GM21526 (cell line): ENCODE results near the gene TANGO2.
A peak's percentile ranks its signal among the peaks of the same experiment; 100 is the strongest.

Experiments used
- ATAC-seq: cut with Tn5 transposase; IDR thresholded peaks from one replicate; pipeline ENCODE4 v1.9.1; 2021; ENCODE audit warnings: moderate library complexity; ENCODE audit not compliant: unreplicated experiment, low FRiP score

Gene TANGO2

DNA sequence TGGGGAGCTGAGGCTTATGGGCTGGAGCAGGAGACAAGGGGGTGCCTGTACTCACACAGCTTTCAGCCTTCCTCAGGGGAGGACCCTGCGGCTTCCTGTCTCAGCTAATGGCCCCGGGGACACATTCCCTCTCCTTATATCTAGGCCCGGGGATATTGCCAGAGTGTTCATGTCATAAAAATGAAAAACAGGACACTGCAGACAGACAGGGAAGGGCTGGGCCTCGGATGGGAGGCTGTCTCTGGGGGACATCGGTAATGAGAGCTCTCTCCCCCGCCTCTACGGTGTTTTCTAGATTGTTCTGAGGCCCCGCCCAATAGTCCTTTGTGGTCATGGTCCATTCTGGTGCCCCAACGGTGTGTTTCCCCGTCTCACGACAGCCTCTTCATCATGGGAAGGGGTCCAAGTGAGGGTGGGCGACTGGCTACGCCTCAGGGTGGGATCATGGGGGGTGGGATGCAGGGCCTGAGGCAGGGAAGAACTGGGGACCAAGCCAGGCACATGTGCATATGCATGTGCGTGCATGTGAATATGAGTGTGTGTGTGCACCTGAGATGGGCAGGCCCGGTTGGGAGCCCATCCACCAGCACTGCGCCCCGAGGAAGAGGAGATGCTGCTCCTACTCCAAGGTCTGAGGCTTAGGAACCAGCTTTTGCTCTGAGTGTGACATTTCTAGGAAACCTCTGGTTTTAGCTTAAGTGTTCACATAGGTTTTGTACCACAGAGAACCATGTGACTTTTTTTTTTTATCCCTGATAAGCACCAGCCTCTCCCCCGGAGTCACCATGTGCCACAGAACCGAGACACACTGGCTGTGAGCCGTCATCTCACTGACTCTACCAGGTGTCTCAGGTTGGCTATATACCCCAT, 9.6 kb upstream of the TANGO2 start:
- no peak for ATAC-seq

- ATAC-seq: no peak
Measured at GRCh38 chr22:20011993-20012740, 8.7 kb upstream of the TANGO2 start.

- no peak for ATAC-seq
Measured at GRCh38 chr22:20012741-20013331, 8.1 kb upstream of the TANGO2 start.

DNA sequence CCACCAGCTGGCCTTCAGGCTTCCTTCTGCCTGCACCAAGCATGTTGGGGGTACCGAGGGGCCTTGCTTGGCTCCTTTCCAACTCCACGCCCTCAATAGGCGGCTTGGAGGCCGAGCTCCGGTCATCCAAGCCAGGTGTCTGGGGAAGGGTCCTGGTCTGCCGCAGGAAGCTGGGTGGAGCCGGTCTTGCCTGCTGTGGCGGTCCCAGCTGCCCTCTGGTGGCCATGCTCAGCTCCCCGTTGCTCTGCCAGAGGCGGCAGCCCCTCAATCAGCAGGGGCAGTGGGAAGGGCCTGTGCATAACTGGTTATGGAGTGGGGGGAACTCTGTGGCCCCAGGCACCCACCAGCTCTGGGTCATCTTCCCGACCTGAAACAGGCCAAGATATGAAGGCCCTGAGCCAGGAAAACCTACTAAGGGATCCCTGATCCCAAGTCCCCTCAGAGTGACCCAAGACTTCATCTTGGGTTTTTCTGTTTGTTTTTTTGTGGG, 7.5 kb upstream of the TANGO2 start:
- no peak for ATAC-seq

DNA sequence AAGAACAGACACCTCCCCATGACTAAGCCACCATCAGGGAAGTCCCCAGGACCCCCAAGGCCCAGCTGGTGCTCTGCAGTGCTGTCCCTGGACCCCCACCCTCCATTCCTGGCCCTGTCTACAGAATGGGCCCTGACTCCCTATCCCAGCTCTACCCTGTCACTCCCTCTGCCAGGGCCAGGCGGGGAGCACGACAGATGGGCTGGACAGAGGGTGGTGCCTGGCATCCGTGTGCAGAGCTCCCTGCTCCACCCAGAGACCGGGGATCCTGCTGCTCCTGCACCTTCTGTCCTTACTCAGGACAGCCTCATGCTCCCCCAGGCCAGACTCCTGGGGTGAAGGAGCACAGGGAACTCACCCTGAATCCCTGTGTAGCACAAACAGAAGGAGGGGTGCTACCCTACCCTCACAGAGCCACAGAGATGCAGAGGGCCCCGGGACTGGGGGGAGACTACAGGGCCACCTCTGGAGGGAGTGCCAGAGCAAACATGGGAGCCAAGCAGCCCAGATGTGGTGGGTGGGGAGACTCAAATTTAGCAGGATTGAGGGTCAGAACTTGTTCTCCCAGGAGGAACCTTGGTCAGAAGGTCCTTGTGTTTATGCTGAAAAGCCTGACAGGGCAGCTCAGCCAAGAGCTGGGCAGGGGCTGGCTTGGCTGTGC, 6.3 kb upstream of the TANGO2 start:
- ATAC-seq: no peak

DNA sequence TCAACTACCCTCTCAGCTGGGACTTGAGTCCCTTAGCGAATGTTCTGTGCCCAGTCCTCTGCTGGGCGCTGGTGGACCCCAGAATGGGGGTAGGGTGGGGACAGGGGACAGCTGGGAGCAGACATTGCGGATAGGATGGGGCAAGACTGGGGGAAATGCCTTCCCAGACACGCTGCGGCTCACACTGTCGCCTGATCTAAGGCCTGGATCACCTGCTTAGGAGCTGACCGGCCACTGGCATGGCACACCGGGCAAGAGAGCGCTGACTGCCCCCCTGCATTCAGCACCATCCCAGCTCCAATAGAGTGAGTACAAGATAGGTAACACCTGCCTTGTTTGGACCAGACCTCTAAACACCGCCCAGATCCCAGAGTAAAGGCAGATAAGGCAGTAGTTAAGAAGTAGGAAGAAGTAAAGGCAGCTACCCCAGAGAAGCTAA, 5.7 kb upstream of the TANGO2 start:
- no peak for ATAC-seq

DNA sequence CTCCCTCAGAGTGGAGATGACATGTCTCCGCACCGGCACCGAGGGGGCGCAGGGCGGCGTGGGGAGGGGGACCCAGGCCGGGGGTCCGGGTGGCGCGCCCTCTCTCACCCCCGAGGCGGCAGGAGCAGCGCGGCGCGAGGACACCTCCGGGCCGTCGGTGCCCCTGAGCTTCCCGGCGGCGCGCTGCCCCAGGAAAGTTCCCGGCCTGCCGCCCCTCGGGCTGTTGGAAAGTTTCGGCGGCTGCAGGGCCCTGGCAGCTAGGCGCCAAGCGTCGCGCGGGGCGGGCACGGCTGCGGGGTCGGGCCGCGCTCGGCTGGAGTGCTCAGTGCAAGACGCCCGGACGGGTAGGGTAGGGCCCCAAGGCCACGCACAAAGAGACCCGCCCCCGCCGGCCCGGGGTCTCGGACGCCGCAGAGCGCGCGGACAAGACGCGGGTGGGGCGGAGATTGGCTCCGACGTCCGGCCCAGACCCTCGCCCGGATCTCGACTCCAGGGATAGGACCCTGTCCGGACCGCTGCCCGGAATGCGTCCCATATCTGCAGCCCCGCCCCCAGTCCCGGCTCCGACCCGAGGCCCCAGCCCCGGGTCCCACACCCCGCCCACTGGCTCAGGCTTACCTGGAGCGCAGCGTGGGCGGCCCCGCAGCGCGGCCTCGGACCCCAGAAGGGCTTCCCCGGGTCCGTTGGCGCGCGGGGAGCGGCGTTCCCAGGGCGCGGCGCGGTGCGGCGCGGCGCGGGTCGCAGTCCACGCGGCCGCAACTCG, 4.8 kb upstream of the TANGO2 start:
- no peak for ATAC-seq

DNA sequence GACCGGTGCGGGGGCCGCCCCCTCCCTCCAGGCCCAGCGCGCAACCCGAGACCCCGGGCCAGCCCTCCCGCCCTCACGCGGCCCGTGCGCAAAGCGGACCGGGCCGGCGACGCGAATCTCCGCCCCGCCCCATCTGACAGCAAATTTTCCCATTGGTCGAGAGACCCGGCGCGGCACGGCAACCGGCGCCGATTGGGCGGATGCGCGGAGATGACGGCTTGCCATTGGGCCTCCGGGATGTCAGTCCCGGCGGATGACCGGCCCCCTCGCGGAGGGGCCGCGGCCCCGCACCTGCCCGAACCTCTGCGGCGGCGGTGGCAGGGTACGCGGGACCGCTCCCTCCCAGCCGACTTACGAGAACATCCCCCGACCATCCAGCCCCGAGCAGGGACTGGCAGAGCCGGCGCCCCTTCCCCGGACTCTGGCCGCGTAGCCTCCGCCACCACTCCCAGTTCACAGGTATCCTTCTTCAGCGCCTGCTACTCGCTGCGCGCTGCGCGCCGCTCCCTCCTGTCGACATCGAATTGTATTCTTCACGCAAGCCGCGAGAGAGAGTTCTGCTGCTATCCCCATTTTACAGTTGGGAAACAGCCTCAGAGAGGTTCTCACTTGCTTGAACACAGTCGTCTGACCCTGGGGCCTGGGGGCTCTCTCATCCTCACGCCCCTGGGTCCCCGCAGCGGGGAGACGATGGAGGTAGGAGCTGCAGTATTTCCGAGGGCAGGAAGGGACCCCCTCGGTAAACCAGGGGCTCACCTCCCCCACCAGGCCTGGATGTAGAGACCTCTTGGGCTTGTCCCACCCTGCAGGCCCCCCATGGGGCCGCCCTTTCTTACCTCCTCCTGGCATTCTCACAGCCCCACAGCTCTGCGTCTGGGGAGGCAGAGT, 3.9 kb upstream of the TANGO2 start, which contains the start of gene ARVCF:
Gene ARVCF, minus strand, starts transcription at position 90 of the 888 bp plus-strand sequence. CDS start 26,029 bp downstream, outside the sequence.
- ATAC-seq: peak; percentile 40

DNA sequence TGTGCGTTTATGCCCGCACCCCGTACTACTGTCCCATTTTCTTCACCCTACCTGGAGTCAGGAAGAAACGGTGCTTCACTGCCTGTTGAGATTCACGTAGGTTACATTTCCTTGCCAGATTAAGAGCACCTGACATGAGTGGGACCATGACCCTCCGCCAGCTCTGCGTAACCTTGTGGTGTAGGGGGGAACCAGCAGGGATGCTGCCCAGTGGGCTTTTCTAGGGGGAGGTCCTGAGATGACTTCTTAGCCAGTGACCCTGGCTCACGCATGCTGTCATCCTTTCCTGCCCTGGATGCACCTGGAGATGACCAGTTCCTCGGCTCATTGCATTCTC, 3.3 kb upstream of the TANGO2 start:
- no peak for ATAC-seq

- ATAC-seq: no peak
Measured at GRCh38 chr22:20018001-20018400, 2.9 kb upstream of the TANGO2 start.

DNA sequence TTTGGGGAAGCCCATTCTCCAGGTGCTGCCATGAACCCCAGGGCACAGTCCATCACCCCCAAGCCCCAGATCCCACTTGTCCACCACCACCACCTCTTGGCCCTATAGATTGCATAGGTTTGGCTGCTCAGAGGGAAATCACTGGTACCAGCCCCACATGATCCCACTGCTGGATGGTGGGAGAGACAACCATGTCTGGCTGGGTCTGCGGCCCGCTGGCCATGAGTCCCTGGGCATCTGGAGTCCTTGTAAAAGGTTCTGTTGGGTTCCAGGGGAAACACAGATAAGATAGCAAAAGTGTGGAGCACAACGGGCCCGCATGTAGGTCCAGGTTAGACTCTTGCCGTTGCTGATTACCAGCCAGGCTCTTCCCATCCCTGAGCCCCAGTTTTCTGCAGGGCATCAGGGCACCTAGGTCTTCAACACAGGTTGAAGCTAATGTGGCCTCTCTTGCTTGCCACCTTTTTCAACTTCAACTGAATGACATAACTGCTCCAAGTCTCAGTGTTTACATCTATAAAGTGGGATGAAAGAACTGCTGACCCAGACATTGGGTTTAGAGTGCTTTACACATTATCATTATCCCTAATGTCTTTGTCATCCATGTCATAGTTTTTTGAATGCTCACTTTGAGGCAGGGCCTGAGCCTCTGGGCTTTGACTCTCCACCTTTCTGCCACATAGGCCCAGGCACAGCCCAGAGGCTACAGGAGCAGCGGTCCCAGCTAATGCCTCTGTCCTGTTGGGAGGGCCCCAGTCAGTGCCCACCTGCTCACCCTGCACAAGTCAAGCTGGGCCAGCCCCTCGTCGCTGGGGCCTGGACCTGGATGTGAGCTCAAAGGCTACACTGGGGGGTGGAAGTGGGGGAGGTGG, 1.0 kb upstream of the TANGO2 start:
- ATAC-seq: no peak

GRCh38 chr22:20021196-20022181, 579 bp downstream of the TANGO2 start:
- ATAC-seq: no peak

DNA sequence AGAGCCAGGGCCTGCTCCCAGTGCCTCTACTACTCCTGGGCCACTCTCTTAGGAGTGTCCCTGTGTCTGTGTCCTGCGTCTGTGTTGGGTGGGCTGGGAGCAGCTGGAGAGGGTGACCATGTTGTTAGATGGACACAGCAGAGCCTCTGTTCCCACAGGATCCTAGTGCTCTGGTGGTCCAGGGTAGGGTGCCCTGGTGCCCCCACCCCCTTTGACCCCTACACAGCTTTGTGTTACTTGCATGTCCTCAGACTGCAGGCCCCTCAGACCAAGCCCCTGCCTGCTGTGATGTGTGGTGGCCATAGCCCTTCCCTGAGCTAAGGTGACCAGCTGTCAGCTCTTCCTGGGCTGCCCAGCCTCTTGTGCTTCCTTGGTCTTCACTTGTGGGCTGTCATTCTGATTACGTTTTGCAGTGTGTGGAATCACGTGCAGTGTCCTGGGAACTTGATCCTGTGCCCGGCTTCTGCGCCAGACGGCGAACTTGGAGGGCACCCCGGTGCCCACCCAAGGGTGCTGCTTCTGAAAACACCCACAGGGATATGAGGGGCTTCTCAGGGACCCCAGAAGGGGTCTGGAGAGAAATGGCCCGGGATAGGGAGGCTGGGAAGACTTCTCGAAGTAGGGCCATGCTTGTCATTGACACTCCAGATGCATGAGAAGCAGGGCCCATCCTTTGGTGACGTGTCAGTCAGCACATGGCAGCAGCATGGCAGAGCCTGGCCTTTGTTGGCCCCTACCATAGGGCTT, 1.5 kb downstream of the TANGO2 start:
- ATAC-seq: no peak

GRCh38 chr22:20022978-20023613, 2.2 kb downstream of the TANGO2 start:
- ATAC-seq: no peak

- ATAC-seq: no peak
Measured at GRCh38 chr22:20024225-20024624, 3.3 kb downstream of the TANGO2 start.
